ENCODE measurements around the gene VSIG10L. TPM values are rescaled to one million over a fixed set of nuclear protein-coding genes. Genes with fewer than 3 reads are reported as not detected.

VSIG10L gene
- total RNA-seq, 4 donors from 2014 or later: 20.4 to 35.6 (median 28.8) TPM

DNA sequence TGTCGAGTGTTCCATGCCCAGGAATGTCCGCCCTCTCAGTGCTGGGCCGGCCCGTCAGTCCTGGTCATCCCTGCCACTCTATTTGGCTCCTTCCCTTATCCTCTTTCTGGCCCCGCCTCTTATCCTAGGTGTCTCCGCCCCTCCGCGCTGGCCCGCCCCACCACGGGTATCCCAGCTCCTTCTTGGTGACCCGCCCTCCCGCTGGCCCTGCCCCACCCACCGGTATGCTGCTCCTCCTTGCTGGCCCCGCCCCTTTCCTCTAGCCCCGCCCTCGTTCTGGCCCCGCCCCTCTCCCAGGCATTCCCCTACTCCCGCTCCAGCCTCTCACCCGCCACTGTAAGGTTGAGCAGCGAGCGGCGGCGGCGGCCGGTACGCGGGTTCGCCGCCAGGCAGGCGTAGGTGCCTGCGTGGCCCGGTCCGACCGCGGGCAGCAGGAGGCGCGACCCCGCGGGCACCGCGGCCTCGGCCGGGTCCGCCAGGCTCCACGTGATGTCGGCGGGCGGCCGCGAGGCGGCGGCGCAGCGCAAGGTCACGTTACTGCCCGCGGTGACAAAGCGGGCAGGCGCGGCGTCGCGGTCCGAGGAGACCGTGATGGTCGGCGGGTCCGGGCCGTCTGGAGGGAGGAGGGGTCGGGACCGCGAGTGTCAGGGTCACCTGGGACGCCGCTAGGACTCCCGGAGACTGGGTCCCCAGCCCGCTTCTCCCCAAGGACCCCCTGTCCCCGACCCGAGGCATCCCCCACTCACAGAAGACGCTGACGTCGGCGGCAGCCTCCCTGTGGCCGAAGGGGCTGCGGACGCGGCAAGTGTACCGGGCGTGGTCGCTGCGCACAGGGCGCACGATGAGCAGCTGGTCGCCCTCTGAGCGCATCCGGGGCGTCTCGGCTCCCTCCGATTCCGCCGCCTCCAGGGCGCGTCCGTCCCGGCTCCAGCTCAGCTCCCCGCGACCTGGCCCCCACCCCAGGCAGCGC, 2.0 kb downstream of the VSIG10L start:
- Histone ChIP-seq H3K27ac (peak overlapping the region; percentile 84), H3K36me3 (peaks cover 4% of the 10 kb centered on the region), H3K4me3 (peak overlapping the region; percentile 69), H3K9me3 (no peaks in the 10 kb centered on the region), H3K27me3 (no peaks in the 10 kb centered on the region), H3K4me1 (peaks cover 19% of the 10 kb centered on the region)
- peak; percentile 100 for DNase-seq (ENCODE audit: low spot score in 2 of 2)
- WGBS: under 1% methylated on average over 17 of the region's 107 CpGs
- TF ChIP-seq, protein P1, sequence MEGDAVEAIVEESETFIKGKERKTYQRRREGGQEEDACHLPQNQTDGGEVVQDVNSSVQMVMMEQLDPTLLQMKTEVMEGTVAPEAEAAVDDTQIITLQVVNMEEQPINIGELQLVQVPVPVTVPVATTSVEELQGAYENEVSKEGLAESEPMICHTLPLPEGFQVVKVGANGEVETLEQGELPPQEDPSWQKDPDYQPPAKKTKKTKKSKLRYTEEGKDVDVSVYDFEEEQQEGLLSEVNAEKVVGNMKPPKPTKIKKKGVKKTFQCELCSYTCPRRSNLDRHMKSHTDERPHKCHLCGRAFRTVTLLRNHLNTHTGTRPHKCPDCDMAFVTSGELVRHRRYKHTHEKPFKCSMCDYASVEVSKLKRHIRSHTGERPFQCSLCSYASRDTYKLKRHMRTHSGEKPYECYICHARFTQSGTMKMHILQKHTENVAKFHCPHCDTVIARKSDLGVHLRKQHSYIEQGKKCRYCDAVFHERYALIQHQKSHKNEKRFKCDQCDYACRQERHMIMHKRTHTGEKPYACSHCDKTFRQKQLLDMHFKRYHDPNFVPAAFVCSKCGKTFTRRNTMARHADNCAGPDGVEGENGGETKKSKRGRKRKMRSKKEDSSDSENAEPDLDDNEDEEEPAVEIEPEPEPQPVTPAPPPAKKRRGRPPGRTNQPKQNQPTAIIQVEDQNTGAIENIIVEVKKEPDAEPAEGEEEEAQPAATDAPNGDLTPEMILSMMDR (IDR thresholded peaks at IDR 0.05): peak; percentile 23 to 29
- TF ChIP-seq POLR2A (IDR thresholded peaks at IDR 0.05) (peak; percentile 44 to 64), EP300 (IDR thresholded peaks at IDR 0.05) (no peak), POLR2AphosphoS5 (IDR thresholded peaks at IDR 0.05) (no peak)

GRCh38 chr19:51339313-51339686, 2.6 kb downstream of the VSIG10L start:
- H3K36me3 ChIP-seq: no peaks in the 10 kb centered on the region
- no peaks in the 10 kb centered on the region for H3K27me3 ChIP-seq
- H3K4me1 ChIP-seq: peaks cover 19% of the 10 kb centered on the region
- DNase-seq (ENCODE audit: low spot score in 2 of 2): no peak
- TF ChIP-seq POLR2AphosphoS5 (IDR thresholded peaks at IDR 0.05): no peak
- TF ChIP-seq, protein P1 (IDR thresholded peaks at IDR 0.05): no peak
- no peak for TF ChIP-seq EP300 (IDR thresholded peaks at IDR 0.05)
- TF ChIP-seq POLR2A (IDR thresholded peaks at IDR 0.05): no peak
- peak overlapping the region; percentile 69 for H3K4me3 ChIP-seq
- no peaks in the 10 kb centered on the region for H3K9me3 ChIP-seq
- WGBS: under 1% methylated on average over 10 of the region's 10 CpGs
- peak overlapping the region; percentile 35 for H3K27ac ChIP-seq

GRCh38 chr19:51338563-51339312, 3.2 kb downstream of the VSIG10L start:
- Histone ChIP-seq H3K27me3 (no peaks in the 10 kb centered on the region), H3K9me3 (no peaks in the 10 kb centered on the region), H3K36me3 (no peaks in the 10 kb centered on the region), H3K27ac (peak overlapping the region; percentile 35), H3K4me3 (peak overlapping the region; percentile 69), H3K4me1 (peaks cover 19% of the 10 kb centered on the region)
- peak; percentile 91 for DNase-seq (ENCODE audit: low spot score in 2 of 2)
- WGBS: 7% methylated on average over 30 of the region's 43 CpGs
- TF ChIP-seq POLR2A (IDR thresholded peaks at IDR 0.05) (no peak), POLR2AphosphoS5 (IDR thresholded peaks at IDR 0.05) (no peak), EP300 (IDR thresholded peaks at IDR 0.05) (no peak)
- TF ChIP-seq, protein P1 (IDR thresholded peaks at IDR 0.05): peak; percentile 75 to 89

GRCh38 chr19:51337861-51338562, 3.9 kb downstream of the VSIG10L start:
- no peaks in the 10 kb centered on the region for H3K27me3 ChIP-seq
- 81% methylated on average over 15 of the region's 19 CpGs for WGBS
- H3K27ac ChIP-seq: no peak overlapping the region
- H3K9me3 ChIP-seq: no peaks in the 10 kb centered on the region
- no peak for TF ChIP-seq POLR2AphosphoS5 (IDR thresholded peaks at IDR 0.05)
- H3K36me3 ChIP-seq: no peaks in the 10 kb centered on the region
- no peak for DNase-seq (ENCODE audit: low spot score in 2 of 2)
- no peak overlapping the region for H3K4me3 ChIP-seq
- H3K4me1 ChIP-seq: peaks cover 19% of the 10 kb centered on the region

DNA sequence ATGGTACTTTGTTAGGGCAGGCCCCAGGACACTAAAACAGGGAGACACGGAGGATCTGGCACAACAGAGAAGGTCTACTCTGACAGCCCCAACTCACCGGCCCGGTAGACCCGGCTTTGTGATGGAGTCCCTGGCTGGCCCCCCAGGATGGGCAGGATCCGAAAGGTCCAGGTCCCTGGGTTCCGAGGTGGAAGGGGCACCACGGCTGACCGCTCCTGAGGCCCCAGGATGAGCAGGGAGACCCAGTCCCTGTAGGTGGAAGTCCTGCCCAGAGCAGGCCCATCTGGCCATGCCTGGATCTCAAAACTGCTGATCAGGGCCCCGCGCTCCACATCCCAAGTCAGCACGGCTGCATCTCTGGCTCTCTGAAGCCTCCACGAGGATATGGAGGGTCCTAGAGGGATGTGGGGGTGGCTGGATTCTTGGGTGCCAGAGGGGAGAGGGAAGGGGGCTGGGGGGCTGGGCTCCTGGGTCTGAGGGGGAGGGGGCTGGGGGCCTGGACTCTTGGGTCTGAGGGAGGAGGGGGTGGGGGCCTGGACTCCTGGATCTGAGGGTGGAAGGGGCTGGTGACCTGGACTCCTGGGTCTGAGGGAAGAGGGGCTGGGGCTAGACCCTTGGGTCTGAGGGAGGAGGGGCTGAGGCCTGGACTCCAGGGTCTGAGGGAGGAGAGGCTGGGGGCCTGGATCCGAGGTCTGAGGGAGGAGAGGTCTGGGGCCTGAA, 4.6 kb downstream of the VSIG10L start:
- TF ChIP-seq EP300 (IDR thresholded peaks at IDR 0.05): no peak
- TF ChIP-seq POLR2AphosphoS5 (IDR thresholded peaks at IDR 0.05): no peak
- TF ChIP-seq POLR2A (IDR thresholded peaks at IDR 0.05): no peak
- TF ChIP-seq, protein P1 (IDR thresholded peaks at IDR 0.05): no peak
- H3K27ac ChIP-seq: no peak overlapping the region

More for the DNA sequence above, 4.6 kb downstream of the VSIG10L start:
- no peaks in the 10 kb centered on the region for H3K9me3 ChIP-seq
- H3K27me3 ChIP-seq: no peaks in the 10 kb centered on the region
- DNase-seq (ENCODE audit: low spot score in 2 of 2): no peak
- H3K4me1 ChIP-seq: peaks cover 19% of the 10 kb centered on the region
- H3K36me3 ChIP-seq: no peaks in the 10 kb centered on the region
- H3K4me3 ChIP-seq: no peak overlapping the region
- 96% methylated on average over 6 of the region's 13 CpGs for WGBS
